ENCODE data around the gene HDDC2. TPM values are rescaled to one million over a fixed set of nuclear protein-coding genes. Genes with fewer than 3 reads are reported as not detected.

The HDDC2 gene
- total and polyA plus RNA-seq, 5 donors from 2014 or later = 28.9 to 92.6 (median 87.5) TPM

GRCh38 chr6:125231133-125231532 is 70.6 kb downstream of the HDDC2 start:
- H3K27me3 Mint-ChIP-seq = peaks cover 11% of the 10 kb centered on the region
- H3K9me3 Mint-ChIP-seq = no peaks in the 10 kb centered on the region
- no peak for ATAC-seq (ENCODE audit: low read depth in 2 of 2)
- Histone ChIP-seq H3K27ac (ENCODE audit: insufficient read depth, low read length, poor library complexity, severe bottlenecking) (no peak overlapping the region), H3K9me3 (ENCODE audit: control insufficient read depth in 2 of 2, low read length in 2 of 2) (no peaks in the 10 kb centered on the region), H3K27me3 (ENCODE audit: control insufficient read depth, insufficient read depth, low read length) (no peaks in the 10 kb centered on the region), H3K4me3 (ENCODE audit: low read depth, low read length) (no peak overlapping the region), H3K36me3 (ENCODE audit: control insufficient read depth, insufficient read depth, low read length) (no peaks in the 10 kb centered on the region), H3K4me1 (ENCODE audit: control insufficient read depth, insufficient read depth, low read length, poor library complexity, severe bottlenecking) (no peaks in the 10 kb centered on the region)
- no peak for DNase-seq
- no peaks in the 10 kb centered on the region for H3K4me1 Mint-ChIP-seq
- no peak overlapping the region for H3K4me3 Mint-ChIP-seq
- no peaks in the 10 kb centered on the region for H3K36me3 Mint-ChIP-seq
- H3K27ac Mint-ChIP-seq = no peak overlapping the region

DNA sequence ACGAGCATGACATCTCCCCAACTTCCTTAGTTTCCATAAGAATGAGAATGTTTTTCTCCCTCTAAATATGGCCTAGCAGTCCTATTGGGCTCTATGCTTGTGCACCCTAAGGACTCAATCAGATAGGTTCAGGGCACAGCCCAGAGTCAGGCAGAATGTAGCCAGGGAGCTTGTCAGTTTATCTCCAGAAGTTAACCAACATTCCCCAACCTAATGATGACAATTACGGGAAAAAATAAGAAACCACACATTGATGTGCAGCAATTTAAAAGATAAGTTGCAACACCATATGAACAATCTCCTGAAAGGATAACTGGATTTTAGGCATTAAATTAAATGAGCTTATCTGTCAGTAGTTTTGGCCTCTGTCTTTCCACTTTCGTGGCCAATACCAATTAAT is 71.1 kb downstream of the HDDC2 start:
- Histone ChIP-seq H3K4me3 (ENCODE audit: low read depth, low read length) (no peak overlapping the region), H3K27me3 (ENCODE audit: control insufficient read depth, insufficient read depth, low read length) (no peaks in the 10 kb centered on the region), H3K9me3 (ENCODE audit: control insufficient read depth in 2 of 2, low read length in 2 of 2) (no peaks in the 10 kb centered on the region), H3K27ac (ENCODE audit: insufficient read depth, low read length, poor library complexity, severe bottlenecking) (no peak overlapping the region), H3K36me3 (ENCODE audit: control insufficient read depth, insufficient read depth, low read length) (no peaks in the 10 kb centered on the region), H3K4me1 (ENCODE audit: control insufficient read depth, insufficient read depth, low read length, poor library complexity, severe bottlenecking) (no peaks in the 10 kb centered on the region)
- Mint-ChIP-seq H3K27me3 (peaks cover 11% of the 10 kb centered on the region), H3K4me3 (no peak overlapping the region), H3K36me3 (no peaks in the 10 kb centered on the region), H3K9me3 (no peaks in the 10 kb centered on the region), H3K4me1 (no peaks in the 10 kb centered on the region), H3K27ac (no peak overlapping the region)
- DNase-seq = no peak
- ATAC-seq (ENCODE audit: low read depth in 2 of 2) = no peak

GRCh38 chr6:125228981-125229479 is 72.7 kb downstream of the HDDC2 start:
- Mint-ChIP-seq H3K27me3 (peaks cover 11% of the 10 kb centered on the region), H3K36me3 (no peaks in the 10 kb centered on the region), H3K27ac (no peak overlapping the region), H3K9me3 (no peaks in the 10 kb centered on the region), H3K4me1 (no peaks in the 10 kb centered on the region), H3K4me3 (no peak overlapping the region)
- Histone ChIP-seq H3K27me3 (ENCODE audit: control insufficient read depth, insufficient read depth, low read length) (no peaks in the 10 kb centered on the region), H3K4me1 (ENCODE audit: control insufficient read depth, insufficient read depth, low read length, poor library complexity, severe bottlenecking) (no peaks in the 10 kb centered on the region), H3K36me3 (ENCODE audit: control insufficient read depth, insufficient read depth, low read length) (no peaks in the 10 kb centered on the region), H3K4me3 (ENCODE audit: low read depth, low read length) (no peak overlapping the region), H3K9me3 (ENCODE audit: control insufficient read depth in 2 of 2, low read length in 2 of 2) (no peaks in the 10 kb centered on the region), H3K27ac (ENCODE audit: insufficient read depth, low read length, poor library complexity, severe bottlenecking) (no peak overlapping the region)
- DNase-seq (no peak), ATAC-seq (ENCODE audit: low read depth in 2 of 2) (no peak)

DNA sequence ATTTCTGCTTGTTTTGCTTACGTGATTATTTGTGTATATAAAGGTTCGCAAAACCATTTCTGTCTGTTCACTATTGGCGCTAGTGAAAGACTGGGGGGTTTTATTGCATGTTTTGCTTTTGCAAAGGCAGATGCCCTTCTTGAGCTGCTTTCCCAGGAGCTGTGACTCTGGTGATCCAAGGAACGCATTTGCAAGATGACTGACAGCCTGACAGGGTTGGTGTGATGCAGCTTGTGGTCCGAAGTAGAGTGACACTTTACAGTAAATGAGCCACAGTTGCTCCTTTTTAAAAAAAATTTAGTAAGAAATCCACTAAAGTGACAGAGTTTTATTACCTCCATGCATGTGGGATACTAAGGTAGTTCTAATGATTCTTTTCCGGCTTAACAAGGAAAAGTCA is 74.5 kb downstream of the HDDC2 start:
- Mint-ChIP-seq H3K36me3 (no peaks in the 10 kb centered on the region), H3K4me3 (no peak overlapping the region), H3K9me3 (peaks cover 0 to 3% (median 0%) of the 10 kb centered on the region in 7 donors), H3K4me1 (no peaks in the 10 kb centered on the region), H3K27ac (no peak overlapping the region), H3K27me3 (peaks cover 5% of the 10 kb centered on the region)
- Histone ChIP-seq H3K9me3 (ENCODE audit: control insufficient read depth in 2 of 2, low read length in 2 of 2) (no peaks in the 10 kb centered on the region), H3K27ac (ENCODE audit: insufficient read depth, low read length, poor library complexity, severe bottlenecking) (no peak overlapping the region), H3K27me3 (ENCODE audit: control insufficient read depth, insufficient read depth, low read length) (no peaks in the 10 kb centered on the region), H3K4me1 (ENCODE audit: control insufficient read depth, insufficient read depth, low read length, poor library complexity, severe bottlenecking) (no peaks in the 10 kb centered on the region), H3K4me3 (ENCODE audit: low read depth, low read length) (no peak overlapping the region), H3K36me3 (ENCODE audit: control insufficient read depth, insufficient read depth, low read length) (no peaks in the 10 kb centered on the region)
- no peak for ATAC-seq (ENCODE audit: low read depth in 2 of 2)
- DNase-seq = no peak

Other genes starting within 250 kb of the HDDC2 start
- gene TPD52L1, start 148.2 kb downstream of the HDDC2 start, total RNA-seq = not detected
- under 1 TPM; 0.40 to 0.76 (median 0.53) TPM for gene TPD52L1, start 148.2 kb downstream of the HDDC2 start, polyA plus RNA-seq